DOHH2 (cell line): Measurements from ENCODE around the gene PACS2.
A peak's percentile ranks its signal among the peaks of the same experiment; 100 is the strongest.

Experiments used
- H3F3A ChIP-seq: fragments of 200-600 bp; sonication (generic), shearing (Covaris generic); 2 replicates; pipeline ENCODE4 v1.6.0; 2016; ENCODE audit warnings: antibody characterized with exemption, mild to moderate bottlenecking; ENCODE audit not compliant: control insufficient read depth, insufficient read depth
- H3K27ac ChIP-seq: fragments of 200-600 bp; sonication (generic); 2 replicates; pipeline ENCODE4 v1.5.1; 2014; ENCODE audit warnings: low read depth, mild to moderate bottlenecking, low read length, moderate library complexity
- H3K27me3 ChIP-seq: fragments of 200-600 bp; sonication (generic); 2 replicates; pipeline ENCODE4 v1.6.1; 2014; ENCODE audit warnings: mild to moderate bottlenecking, low read length, mixed read lengths; ENCODE audit not compliant: control insufficient read depth
- H3K36me3 ChIP-seq: fragments of 200-600 bp; sonication (generic); 2 replicates; pipeline ENCODE4 v1.6.1; 2014; ENCODE audit warnings: mild to moderate bottlenecking, low read length, moderate library complexity, mixed read lengths; ENCODE audit not compliant: control insufficient read depth
- H3K4me1 ChIP-seq: fragments of 200-600 bp; sonication (generic); 2 replicates; pipeline ENCODE4 v1.6.1; 2014; ENCODE audit warnings: mild to moderate bottlenecking, low read length, mixed read lengths; ENCODE audit not compliant: control insufficient read depth
- H3K4me2 ChIP-seq: fragments of 200-600 bp; sonication (generic); 2 replicates; pipeline ENCODE4 v1.6.0; 2014; ENCODE audit warnings: mild to moderate bottlenecking, low read length, moderate library complexity
- H3K4me3 ChIP-seq: fragments of 200-600 bp; sonication (generic); 2 replicates; pipeline ENCODE4 v1.5.1; 2014; ENCODE audit warnings: mild to moderate bottlenecking, low read length, mixed read lengths
- H3K79me2 ChIP-seq: fragments of 200-600 bp; sonication (generic); 2 replicates; pipeline ENCODE4 v1.6.1; 2014; ENCODE audit warnings: mild to moderate bottlenecking, low read length, mixed read lengths; ENCODE audit not compliant: control insufficient read depth
- H3K9me2 ChIP-seq: fragments of 200-600 bp; sonication (generic); replicated peaks from 2 replicates; pipeline ENCODE4 v1.6.1; 2014; ENCODE audit warnings: mild to moderate bottlenecking, low read length, mixed read lengths; ENCODE audit not compliant: control insufficient read depth
- H3K9me3 ChIP-seq: fragments of 200-600 bp; sonication (generic); 2 replicates; pipeline ENCODE4 v1.6.1; 2014; ENCODE audit warnings: antibody characterized with exemption, low read length, mixed read lengths; ENCODE audit not compliant: control insufficient read depth, insufficient read depth
- H4K20me1 ChIP-seq: fragments of 200-600 bp; sonication (generic); 2 replicates; pipeline ENCODE4 v1.6.0; 2014; ENCODE audit warnings: low read depth, mild to moderate bottlenecking, antibody characterized with exemption, low read length, moderate library complexity; ENCODE audit not compliant: control insufficient read depth, insufficient read depth
- EZH2phosphoT487 ChIP-seq: fragments of 200-600 bp; sonication (generic); IDR thresholded peaks from 2 replicates; pipeline ENCODE4 v1.6.1; 2017; ENCODE audit warnings: borderline replicate concordance, mild to moderate bottlenecking, antibody characterized with exemption, low read length, moderate library complexity, mixed read lengths
- TF ChIP-seq, protein P1 (sequence below): fragments of 200-600 bp; sonication (generic); IDR thresholded peaks from one replicate; pipeline ENCODE4 v1.5.1; 2014; ENCODE audit warnings: antibody characterized with exemption, mild to moderate bottlenecking, low read depth, low read length; ENCODE audit not compliant: poor library complexity, severe bottlenecking

Gene PACS2

GRCh38 chr14:105315941-105316576, 1.5 kb downstream of the PACS2 start:
- TF ChIP-seq EZH2phosphoT487 = no peak
- Histone ChIP-seq H3K9me2 (no peaks in the 10 kb centered on the region), H3K9me3 (no peaks in the 10 kb centered on the region), H3K79me2 (peaks cover 14% of the 10 kb centered on the region), H3K4me3 (peak overlapping the region; percentile 78), H4K20me1 (peaks cover 8% of the 10 kb centered on the region; the same call in 1 of the 2 replicates), H3K27ac (no peak overlapping the region), H3K36me3 (peaks cover 2% of the 10 kb centered on the region; the same call in 1 of the 2 replicates), H3K4me1 (peaks cover 22% of the 10 kb centered on the region), H3K4me2 (peak overlapping the region; percentile 93), H3F3A (no peaks in the 10 kb centered on the region), H3K27me3 (peaks cover 18% of the 10 kb centered on the region)

DNA sequence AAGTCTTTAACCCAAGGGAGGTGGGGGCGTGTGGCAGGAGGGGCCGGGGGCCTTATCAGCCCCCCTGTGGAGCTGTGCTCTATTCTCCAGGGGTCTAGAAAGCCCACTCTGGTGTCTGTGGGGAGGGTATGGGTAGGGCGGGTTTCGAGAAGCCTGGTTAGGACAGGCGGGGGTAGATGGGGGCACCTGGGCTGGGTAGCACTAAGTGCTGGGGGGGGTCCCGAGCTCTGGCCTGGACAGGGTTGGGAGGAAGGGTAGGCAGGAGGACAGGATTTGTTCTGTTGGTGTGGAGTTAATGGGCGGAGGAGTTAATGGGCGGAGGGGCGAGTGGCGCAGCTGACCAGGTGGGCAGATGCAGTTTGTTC, 2.0 kb downstream of the PACS2 start:
- H3K4me3 ChIP-seq = peak overlapping the region; percentile 6; the same call in 1 of the 2 replicates
- H3K79me2 ChIP-seq = peaks cover 14% of the 10 kb centered on the region
- H3K4me2 ChIP-seq = 0 out of 2 replicates have a peak overlapping the region, but pooled peaks have one; percentile 9

GRCh38 chr14:105316968-105317510, 2.5 kb downstream of the PACS2 start:
- Histone ChIP-seq H3K79me2 (peaks cover 14% of the 10 kb centered on the region), H3F3A (no peaks in the 10 kb centered on the region), H3K27me3 (peaks cover 18% of the 10 kb centered on the region), H3K4me2 (0 out of 2 replicates have a peak overlapping the region, but pooled peaks have one; percentile 9), H3K9me2 (no peaks in the 10 kb centered on the region), H3K4me3 (peak overlapping the region; percentile 6; the same call in 1 of the 2 replicates), H4K20me1 (peaks cover 8% of the 10 kb centered on the region; the same call in 1 of the 2 replicates), H3K9me3 (no peaks in the 10 kb centered on the region), H3K36me3 (peaks cover 2% of the 10 kb centered on the region; the same call in 1 of the 2 replicates), H3K4me1 (peaks cover 22% of the 10 kb centered on the region), H3K27ac (no peak overlapping the region)
- TF ChIP-seq EZH2phosphoT487 = no peak
- TF ChIP-seq, protein P1, sequence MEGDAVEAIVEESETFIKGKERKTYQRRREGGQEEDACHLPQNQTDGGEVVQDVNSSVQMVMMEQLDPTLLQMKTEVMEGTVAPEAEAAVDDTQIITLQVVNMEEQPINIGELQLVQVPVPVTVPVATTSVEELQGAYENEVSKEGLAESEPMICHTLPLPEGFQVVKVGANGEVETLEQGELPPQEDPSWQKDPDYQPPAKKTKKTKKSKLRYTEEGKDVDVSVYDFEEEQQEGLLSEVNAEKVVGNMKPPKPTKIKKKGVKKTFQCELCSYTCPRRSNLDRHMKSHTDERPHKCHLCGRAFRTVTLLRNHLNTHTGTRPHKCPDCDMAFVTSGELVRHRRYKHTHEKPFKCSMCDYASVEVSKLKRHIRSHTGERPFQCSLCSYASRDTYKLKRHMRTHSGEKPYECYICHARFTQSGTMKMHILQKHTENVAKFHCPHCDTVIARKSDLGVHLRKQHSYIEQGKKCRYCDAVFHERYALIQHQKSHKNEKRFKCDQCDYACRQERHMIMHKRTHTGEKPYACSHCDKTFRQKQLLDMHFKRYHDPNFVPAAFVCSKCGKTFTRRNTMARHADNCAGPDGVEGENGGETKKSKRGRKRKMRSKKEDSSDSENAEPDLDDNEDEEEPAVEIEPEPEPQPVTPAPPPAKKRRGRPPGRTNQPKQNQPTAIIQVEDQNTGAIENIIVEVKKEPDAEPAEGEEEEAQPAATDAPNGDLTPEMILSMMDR = no peak

More for the DNA sequence above, 2.0 kb downstream of the PACS2 start:
- H3K27ac ChIP-seq = no peak overlapping the region
- no peaks in the 10 kb centered on the region for H3K9me2 ChIP-seq
- peaks cover 18% of the 10 kb centered on the region for H3K27me3 ChIP-seq
- TF ChIP-seq, protein P1 = no peak
- no peak for TF ChIP-seq EZH2phosphoT487
- peaks cover 22% of the 10 kb centered on the region for H3K4me1 ChIP-seq
- peaks cover 8% of the 10 kb centered on the region; the same call in 1 of the 2 replicates for H4K20me1 ChIP-seq
- peaks cover 2% of the 10 kb centered on the region; the same call in 1 of the 2 replicates for H3K36me3 ChIP-seq
- no peaks in the 10 kb centered on the region for H3K9me3 ChIP-seq
- H3F3A ChIP-seq = no peaks in the 10 kb centered on the region

- peaks cover 8% of the 10 kb centered on the region; the same call in 1 of the 2 replicates for H4K20me1 ChIP-seq
- TF ChIP-seq, protein P1 = no peak
- no peak for TF ChIP-seq EZH2phosphoT487
- peaks cover 22% of the 10 kb centered on the region for H3K4me1 ChIP-seq
- peaks cover 2% of the 10 kb centered on the region; the same call in 1 of the 2 replicates for H3K36me3 ChIP-seq
- H3K9me3 ChIP-seq = no peaks in the 10 kb centered on the region
- no peak overlapping the region for H3K27ac ChIP-seq
- no peak overlapping the region for H3K4me2 ChIP-seq
- H3K9me2 ChIP-seq = no peaks in the 10 kb centered on the region
- no peaks in the 10 kb centered on the region for H3F3A ChIP-seq
- peaks cover 14% of the 10 kb centered on the region for H3K79me2 ChIP-seq
- peaks cover 18% of the 10 kb centered on the region for H3K27me3 ChIP-seq
- H3K4me3 ChIP-seq = no peak overlapping the region
Observed at GRCh38 chr14:105317546-105317945, 3.0 kb downstream of the PACS2 start.
